Naive B cell (primary cell): ENCODE data around the gene ULK4. TPM values are rescaled to one million over a fixed set of nuclear protein-coding genes. Genes with fewer than 3 reads are reported as not detected.
A peak's percentile ranks its signal among the peaks of the same experiment; 100 is the strongest.

ENCODE experiments used
- ATAC-seq, 2 donors: fragments of 150-1000 bp; cut with Tn5 transposase; 2 replicates each; pipeline ENCODE4 v1.10.0; 2021; ENCODE audit warnings: low read depth in 2 of 2, mild to moderate bottlenecking in 2 of 2, moderate library complexity in 2 of 2
- DNase-seq: peaks from one replicate; pipeline ENCODE4 v3.0.0; 2022
- H3K27ac Mint-ChIP-seq, 6 donors: one replicate each; pipeline ENCODE4 v1.8.0; 2020 to 2022; ENCODE audit warnings: mild to moderate bottlenecking in 6 of 6, mixed read lengths in 6 of 6, moderate library complexity in 5 of 6, inconsistent platforms in 2 of 6
- H3K27me3 Mint-ChIP-seq, 3 donors: one replicate each; pipeline ENCODE4 v1.8.0; 2021 to 2022; ENCODE audit warnings: mixed read lengths in 3 of 3, mild to moderate bottlenecking in 1 of 3
- H3K36me3 Mint-ChIP-seq, 2 donors: one replicate each; pipeline ENCODE4 v1.8.0; 2020 to 2022; ENCODE audit warnings: mixed read lengths in 2 of 2, inconsistent platforms in 1 of 2, mild to moderate bottlenecking in 1 of 2
- H3K4me1 Mint-ChIP-seq, 3 donors: one replicate each; pipeline ENCODE4 v1.8.0; 2020 to 2022; ENCODE audit warnings: mixed read lengths in 3 of 3, inconsistent platforms in 1 of 3, mild to moderate bottlenecking in 1 of 3, moderate library complexity in 1 of 3
- H3K4me3 Mint-ChIP-seq, 8 donors: one replicate each; pipeline ENCODE4 v1.8.0; 2020 to 2022; ENCODE audit warnings: mild to moderate bottlenecking in 8 of 8, mixed read lengths in 8 of 8, moderate library complexity in 8 of 8, inconsistent platforms in 2 of 8
- H3K9me3 Mint-ChIP-seq, 7 donors: one replicate each; pipeline ENCODE4 v1.8.0; 2020 to 2022; ENCODE audit warnings: mixed read lengths in 7 of 7, mild to moderate bottlenecking in 5 of 7, inconsistent platforms in 2 of 7, moderate library complexity in 1 of 7
- polyA plus RNA-seq, 6 donors: library from polyadenylated mRNA; unstranded; fragments of 300-500 nt; fragmentation: Illumina TruSeq; gene quantifications; one replicate each; pipeline ENCODE4 v1.2.3, GENCODE V29; 2021; ENCODE audit warnings: low read depth in 6 of 6

Gene ULK4
- polyA plus RNA-seq, 6 donors from 2014 or later: 5.5 to 20.8 (median 10.3) TPM

DNA sequence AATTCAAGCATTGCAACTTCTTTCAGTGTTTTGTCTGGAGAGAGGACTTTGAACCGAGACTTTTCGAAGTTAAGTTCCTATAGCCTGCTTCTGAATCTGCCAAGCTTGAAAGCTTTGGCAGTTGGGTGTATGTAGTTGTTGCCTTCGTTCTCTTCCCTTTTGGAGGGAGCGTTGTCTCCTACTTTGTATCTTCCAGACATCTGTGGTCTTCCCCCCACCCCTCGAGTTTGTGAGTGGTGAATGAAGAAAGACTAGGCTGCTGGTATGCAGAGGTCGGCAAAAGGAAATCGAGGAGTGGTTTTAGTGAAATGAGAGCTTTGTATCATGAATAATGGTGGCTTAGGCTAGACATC lies 761.3 kb downstream of the ULK4 start:
- Mint-ChIP-seq H3K9me3 (no peaks in the 10 kb centered on the region), H3K36me3 (no peaks in the 10 kb centered on the region), H3K27me3 (peaks cover 0 to 6% (median 5%) of the 10 kb centered on the region in 3 donors), H3K4me3 (peak overlapping the region; percentile 86 to 96 (median 91)), H3K27ac (peak overlapping the region; percentile 58 to 98 (median 84)), H3K4me1 (peaks cover 42 to 56% (median 51%) of the 10 kb centered on the region in 3 donors)
- no peak for DNase-seq
- ATAC-seq: no peak

DNA sequence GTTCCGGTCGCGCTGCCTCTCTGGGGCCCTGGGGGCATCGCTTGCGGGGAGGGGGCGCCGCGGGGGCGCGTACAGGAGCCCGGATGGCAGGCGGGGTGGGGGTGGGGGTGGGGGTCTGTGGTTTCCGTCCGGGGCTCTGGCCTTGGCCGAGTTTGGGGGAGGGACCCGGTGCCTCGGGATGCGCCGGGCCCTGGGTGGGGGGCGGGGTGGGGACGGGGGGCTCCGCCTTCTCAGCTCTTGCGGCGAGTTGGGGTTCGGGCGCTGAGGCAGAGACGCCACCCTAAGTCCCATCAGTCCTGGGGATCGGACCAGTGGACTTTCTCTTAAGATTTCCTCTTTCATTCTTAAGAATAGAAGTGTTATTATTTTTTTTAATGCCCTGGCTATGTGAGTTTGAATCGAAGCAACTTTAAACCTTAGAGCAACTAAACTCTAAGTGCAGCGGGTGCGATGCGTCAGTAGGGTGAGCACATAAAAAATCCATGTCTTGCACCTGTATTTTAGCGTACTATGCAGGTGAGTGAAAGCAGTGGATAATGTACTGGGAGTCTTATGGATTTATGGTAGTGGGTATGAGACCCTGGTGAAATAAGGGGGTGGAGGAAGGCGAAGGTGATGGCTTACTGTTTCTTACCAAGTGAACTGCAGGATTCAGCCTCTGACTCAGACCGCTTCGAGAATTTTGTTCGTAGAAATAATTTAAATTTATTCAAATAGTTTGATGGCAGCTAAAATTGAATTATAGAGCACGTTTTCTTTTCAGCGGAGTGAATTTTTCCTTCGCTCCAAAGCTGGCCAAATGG lies 761.8 kb downstream of the ULK4 start:
- H3K4me1 Mint-ChIP-seq: peaks cover 40 to 52% (median 51%) of the 10 kb centered on the region in 3 donors
- no peaks in the 10 kb centered on the region for H3K9me3 Mint-ChIP-seq
- ATAC-seq: peak; percentile 20 to 22
- peak; percentile 32 for DNase-seq
- H3K27me3 Mint-ChIP-seq: peaks cover 0 to 6% (median 5%) of the 10 kb centered on the region in 3 donors
- peak overlapping the region; percentile 31 to 98 (median 88) for H3K27ac Mint-ChIP-seq
- no peaks in the 10 kb centered on the region for H3K36me3 Mint-ChIP-seq
- H3K4me3 Mint-ChIP-seq: peak overlapping the region; percentile 86 to 96 (median 91)

DNA sequence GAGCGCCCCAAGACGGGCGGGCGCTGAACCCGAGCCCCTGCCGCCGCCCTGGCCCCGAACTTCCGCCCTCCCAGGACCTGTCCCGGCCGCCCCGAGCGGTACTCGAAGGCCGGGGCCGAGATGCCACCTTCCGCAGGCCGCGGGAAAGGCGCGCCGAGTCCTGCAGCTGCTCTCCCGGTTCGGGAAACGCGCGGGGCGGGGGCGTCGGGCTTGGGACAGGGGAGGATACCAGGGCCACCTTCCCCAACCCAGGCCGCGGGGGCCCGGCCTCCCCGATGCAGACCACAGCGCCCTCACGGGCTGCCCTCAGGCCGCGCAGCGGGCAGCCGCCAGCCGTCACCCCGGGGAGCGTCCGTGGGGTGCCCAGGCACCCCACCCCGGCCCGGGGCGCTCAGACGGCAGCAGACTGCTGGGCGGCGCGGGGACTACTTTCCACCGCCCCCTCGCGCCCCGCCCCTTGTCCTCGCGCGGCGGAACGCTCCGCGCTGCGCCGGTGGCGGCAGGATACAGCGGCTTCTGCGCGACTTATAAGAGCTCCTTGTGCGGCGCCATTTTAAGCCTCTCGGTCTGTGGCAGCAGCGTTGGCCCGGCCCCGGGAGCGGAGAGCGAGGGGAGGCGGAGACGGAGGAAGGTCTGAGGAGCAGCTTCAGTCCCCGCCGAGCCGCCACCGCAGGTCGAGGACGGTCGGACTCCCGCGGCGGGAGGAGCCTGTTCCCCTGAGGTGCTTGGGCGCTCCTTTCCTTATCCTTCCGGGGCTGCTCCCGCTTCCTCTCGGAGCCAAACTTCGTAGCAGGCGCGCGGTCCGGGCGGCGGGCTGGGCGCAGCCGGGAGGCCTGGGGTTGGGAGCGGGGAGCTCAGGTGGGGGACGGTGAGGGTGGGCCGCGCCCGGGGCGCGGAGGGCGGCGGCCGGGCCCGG lies 762.7 kb downstream of the ULK4 start, which contains the start of gene CTNNB1:
CTNNB1 (plus strand) TSS at position 556 of the 916 bp plus-strand sequence. CDS start 24,564 bp downstream, outside the sequence.
- Mint-ChIP-seq H3K4me3 (peak within 1 kb of the TSS; percentile 94 to 99 (median 95)), H3K9me3 (no peaks in the 10 kb centered on the region), H3K27me3 (peaks cover 3 to 6% (median 5%) of the 10 kb centered on the region in 3 donors), H3K27ac (peak within 1 kb of the TSS; percentile 87 to 100 (median 98)), H3K4me1 (peaks cover 32 to 45% (median 43%) of the 10 kb centered on the region in 3 donors), H3K36me3 (no peaks in the 10 kb centered on the region)
- DNase-seq (peak; percentile 93), ATAC-seq (peak; percentile 78 to 79)

GRCh38 chr3:41198526-41198925 lies 763.4 kb downstream of the ULK4 start:
- H3K27me3 Mint-ChIP-seq: peaks cover 5 to 6% (median 6%) of the 10 kb centered on the region in 3 donors
- no peak for DNase-seq

GRCh38 chr3:41198046-41198445 lies 763.9 kb downstream of the ULK4 start:
- Mint-ChIP-seq H3K27ac (peak overlapping the region in 4 of 6 donors; percentile 85 to 98 (median 94)), H3K27me3 (peaks cover 5 to 6% (median 6%) of the 10 kb centered on the region in 3 donors), H3K36me3 (no peaks in the 10 kb centered on the region), H3K9me3 (no peaks in the 10 kb centered on the region), H3K4me1 (peaks cover 30 to 33% (median 32%) of the 10 kb centered on the region in 3 donors), H3K4me3 (peak overlapping the region; percentile 91 to 96 (median 95))
- ATAC-seq: no peak
- DNase-seq: no peak

More at GRCh38 chr3:41198526-41198925, 763.4 kb downstream of the ULK4 start:
- peaks cover 32 to 38% (median 36%) of the 10 kb centered on the region in 3 donors for H3K4me1 Mint-ChIP-seq
- H3K27ac Mint-ChIP-seq: peak overlapping the region; percentile 64 to 98 (median 94)
- H3K36me3 Mint-ChIP-seq: no peaks in the 10 kb centered on the region
- ATAC-seq: peak; percentile 4 to 7
- H3K4me3 Mint-ChIP-seq: peak overlapping the region; percentile 91 to 96 (median 95)
- H3K9me3 Mint-ChIP-seq: no peaks in the 10 kb centered on the region

Other genes starting within 250 kb of the ULK4 start
- 10 to 100 TPM; 20.5 to 54.1 (median 28.4) TPM for gene TRAK1, start 129.3 kb upstream of the ULK4 start, polyA plus RNA-seq